ENCODE measurements around the gene AGBL3.
"Not testable (repeated sequence)": the region's sequence is repeated elsewhere in the genome, so short reads cannot be mapped to it uniquely, and the experiment has no call there.

Gene AGBL3

GRCh38 chr7:134968110-134968509 is 18.2 kb upstream of the AGBL3 start:
- no peak overlapping the region for H3K9ac ChIP-seq (ENCODE audit: low read length)
- H3K4me3 ChIP-seq (ENCODE audit: low read depth in 1 of 2, low read length in 2 of 2): no peak overlapping the region
- no peaks in the 10 kb centered on the region for H3K9me3 ChIP-seq (ENCODE audit: low read length)
- H3K27ac ChIP-seq (ENCODE audit: low read depth, low read length): no peak overlapping the region
- peaks cover 62% of the 10 kb centered on the region for H3K36me3 ChIP-seq (ENCODE audit: insufficient read depth, low read length)
- H3K4me1 ChIP-seq (ENCODE audit: insufficient read depth, low read length): peaks cover 3% of the 10 kb centered on the region
- H3K27me3 ChIP-seq (ENCODE audit: control insufficient read depth in 1 of 2, insufficient read depth in 2 of 2, low read length in 2 of 2): no peaks in the 10 kb centered on the region

- H3K9me3 ChIP-seq (ENCODE audit: low read length); H3K27ac ChIP-seq (ENCODE audit: low read depth, low read length): not testable (repeated sequence)
These were observed 4.7 kb upstream of the AGBL3 start for GRCh38 chr7:134981645-134982044.

GRCh38 chr7:134985894-134986362 is 380 bp upstream of the AGBL3 start:
- peak overlapping the region; percentile 96 for H3K9ac ChIP-seq (ENCODE audit: low read length)
- peak overlapping the region; percentile 91 for H3K27ac ChIP-seq (ENCODE audit: low read depth, low read length)
- no peaks in the 10 kb centered on the region for H3K27me3 ChIP-seq (ENCODE audit: control insufficient read depth in 1 of 2, insufficient read depth in 2 of 2, low read length in 2 of 2)
- H3K4me3 ChIP-seq (ENCODE audit: low read depth in 1 of 2, low read length in 2 of 2): peak overlapping the region; percentile 84 to 96
- no peaks in the 10 kb centered on the region for H3K9me3 ChIP-seq (ENCODE audit: low read length)
- H3K36me3 ChIP-seq (ENCODE audit: insufficient read depth, low read length): no peaks in the 10 kb centered on the region
- no peaks in the 10 kb centered on the region for H3K4me1 ChIP-seq (ENCODE audit: insufficient read depth, low read length)

More at GRCh38 chr7:134981645-134982044, 4.7 kb upstream of the AGBL3 start:
- not testable (repeated sequence) for H3K27me3 ChIP-seq (ENCODE audit: control insufficient read depth in 1 of 2, insufficient read depth in 2 of 2, low read length in 2 of 2); H3K36me3 ChIP-seq (ENCODE audit: insufficient read depth, low read length); H3K4me3 ChIP-seq (ENCODE audit: low read depth in 1 of 2, low read length in 2 of 2); H3K4me1 ChIP-seq (ENCODE audit: insufficient read depth, low read length); H3K9ac ChIP-seq (ENCODE audit: low read length)

- Histone ChIP-seq H3K4me3 (ENCODE audit: low read depth in 1 of 2, low read length in 2 of 2) (no peak overlapping the region), H3K36me3 (ENCODE audit: insufficient read depth, low read length) (no peaks in the 10 kb centered on the region), H3K27ac (ENCODE audit: low read depth, low read length) (no peak overlapping the region)
These were observed 1.9 kb downstream of the AGBL3 start for GRCh38 chr7:134988161-134988560.

GRCh38 chr7:134991469-134992339 is 5.4 kb downstream of the AGBL3 start:
- Histone ChIP-seq H3K36me3 (ENCODE audit: insufficient read depth, low read length) (no peaks in the 10 kb centered on the region), H3K27me3 (ENCODE audit: control insufficient read depth in 1 of 2, insufficient read depth in 2 of 2, low read length in 2 of 2) (no peaks in the 10 kb centered on the region), H3K9ac (ENCODE audit: low read length) (no peak overlapping the region), H3K4me1 (ENCODE audit: insufficient read depth, low read length) (peaks cover 2% of the 10 kb centered on the region), H3K27ac (ENCODE audit: low read depth, low read length) (no peak overlapping the region), H3K4me3 (ENCODE audit: low read depth in 1 of 2, low read length in 2 of 2) (no peak overlapping the region), H3K9me3 (ENCODE audit: low read length) (no peaks in the 10 kb centered on the region)

More at GRCh38 chr7:134988161-134988560, 1.9 kb downstream of the AGBL3 start:
- no peak overlapping the region for H3K9ac ChIP-seq (ENCODE audit: low read length)
- no peaks in the 10 kb centered on the region for H3K9me3 ChIP-seq (ENCODE audit: low read length)
- no peaks in the 10 kb centered on the region for H3K27me3 ChIP-seq (ENCODE audit: control insufficient read depth in 1 of 2, insufficient read depth in 2 of 2, low read length in 2 of 2)
- no peaks in the 10 kb centered on the region for H3K4me1 ChIP-seq (ENCODE audit: insufficient read depth, low read length)

GRCh38 chr7:134992626-134993179 is 6.4 kb downstream of the AGBL3 start:
- no peak overlapping the region for H3K4me3 ChIP-seq (ENCODE audit: low read depth in 1 of 2, low read length in 2 of 2)

GRCh38 chr7:134993877-134994456 is 7.7 kb downstream of the AGBL3 start:
- H3K4me1 ChIP-seq (ENCODE audit: insufficient read depth, low read length): peaks cover 8% of the 10 kb centered on the region
- H3K36me3 ChIP-seq (ENCODE audit: insufficient read depth, low read length): no peaks in the 10 kb centered on the region
- no peaks in the 10 kb centered on the region for H3K9me3 ChIP-seq (ENCODE audit: low read length)
- H3K27ac ChIP-seq (ENCODE audit: low read depth, low read length): no peak overlapping the region
- no peak overlapping the region for H3K9ac ChIP-seq (ENCODE audit: low read length)
- H3K4me3 ChIP-seq (ENCODE audit: low read depth in 1 of 2, low read length in 2 of 2): no peak overlapping the region
- no peaks in the 10 kb centered on the region for H3K27me3 ChIP-seq (ENCODE audit: control insufficient read depth in 1 of 2, insufficient read depth in 2 of 2, low read length in 2 of 2)

More at GRCh38 chr7:134992626-134993179, 6.4 kb downstream of the AGBL3 start:
- no peaks in the 10 kb centered on the region for H3K36me3 ChIP-seq (ENCODE audit: insufficient read depth, low read length)
- no peaks in the 10 kb centered on the region for H3K9me3 ChIP-seq (ENCODE audit: low read length)
- no peak overlapping the region for H3K9ac ChIP-seq (ENCODE audit: low read length)
- H3K27me3 ChIP-seq (ENCODE audit: control insufficient read depth in 1 of 2, insufficient read depth in 2 of 2, low read length in 2 of 2): no peaks in the 10 kb centered on the region
- H3K4me1 ChIP-seq (ENCODE audit: insufficient read depth, low read length): peaks cover 8% of the 10 kb centered on the region
- no peak overlapping the region for H3K27ac ChIP-seq (ENCODE audit: low read depth, low read length)

GRCh38 chr7:134995239-134996096 is 9.2 kb downstream of the AGBL3 start:
- peaks cover 8% of the 10 kb centered on the region for H3K4me1 ChIP-seq (ENCODE audit: insufficient read depth, low read length)
- no peaks in the 10 kb centered on the region for H3K9me3 ChIP-seq (ENCODE audit: low read length)
- H3K9ac ChIP-seq (ENCODE audit: low read length): no peak overlapping the region
- no peak overlapping the region for H3K27ac ChIP-seq (ENCODE audit: low read depth, low read length)
- no peaks in the 10 kb centered on the region for H3K27me3 ChIP-seq (ENCODE audit: control insufficient read depth in 1 of 2, insufficient read depth in 2 of 2, low read length in 2 of 2)
- H3K36me3 ChIP-seq (ENCODE audit: insufficient read depth, low read length): no peaks in the 10 kb centered on the region
- H3K4me3 ChIP-seq (ENCODE audit: low read depth in 1 of 2, low read length in 2 of 2): no peak overlapping the region

GRCh38 chr7:134996097-134996550 is 9.8 kb downstream of the AGBL3 start:
- no peak overlapping the region for H3K4me3 ChIP-seq (ENCODE audit: low read depth in 1 of 2, low read length in 2 of 2)
- no peak overlapping the region for H3K27ac ChIP-seq (ENCODE audit: low read depth, low read length)
- H3K4me1 ChIP-seq (ENCODE audit: insufficient read depth, low read length): peaks cover 8% of the 10 kb centered on the region
- no peaks in the 10 kb centered on the region for H3K9me3 ChIP-seq (ENCODE audit: low read length)
- no peaks in the 10 kb centered on the region for H3K36me3 ChIP-seq (ENCODE audit: insufficient read depth, low read length)
- no peaks in the 10 kb centered on the region for H3K27me3 ChIP-seq (ENCODE audit: control insufficient read depth in 1 of 2, insufficient read depth in 2 of 2, low read length in 2 of 2)
- H3K9ac ChIP-seq (ENCODE audit: low read length): no peak overlapping the region

- Histone ChIP-seq H3K9ac (ENCODE audit: low read length) (no peak overlapping the region), H3K27ac (ENCODE audit: low read depth, low read length) (no peak overlapping the region), H3K4me3 (ENCODE audit: low read depth in 1 of 2, low read length in 2 of 2) (no peak overlapping the region), H3K9me3 (ENCODE audit: low read length) (no peaks in the 10 kb centered on the region), H3K36me3 (ENCODE audit: insufficient read depth, low read length) (no peaks in the 10 kb centered on the region), H3K4me1 (ENCODE audit: insufficient read depth, low read length) (peaks cover 8% of the 10 kb centered on the region), H3K27me3 (ENCODE audit: control insufficient read depth in 1 of 2, insufficient read depth in 2 of 2, low read length in 2 of 2) (no peaks in the 10 kb centered on the region)
These were observed 11.0 kb downstream of the AGBL3 start for GRCh38 chr7:134997214-134997885.

Measured in muscle layer of colon (tissue), 2 donors.